Amniotic epithelial cell (primary cell): ENCODE measurements around the gene THAP3.
"Not testable (repeated sequence)": the region's sequence is repeated elsewhere in the genome, so short reads cannot be mapped to it uniquely, and the experiment has no call there.

Source experiments
- DNase-seq: peaks from one replicate; pipeline ENCODE4 v3.0.0-alpha.2; 2010; ENCODE audit warnings: low read depth

THAP3 gene

DNA sequence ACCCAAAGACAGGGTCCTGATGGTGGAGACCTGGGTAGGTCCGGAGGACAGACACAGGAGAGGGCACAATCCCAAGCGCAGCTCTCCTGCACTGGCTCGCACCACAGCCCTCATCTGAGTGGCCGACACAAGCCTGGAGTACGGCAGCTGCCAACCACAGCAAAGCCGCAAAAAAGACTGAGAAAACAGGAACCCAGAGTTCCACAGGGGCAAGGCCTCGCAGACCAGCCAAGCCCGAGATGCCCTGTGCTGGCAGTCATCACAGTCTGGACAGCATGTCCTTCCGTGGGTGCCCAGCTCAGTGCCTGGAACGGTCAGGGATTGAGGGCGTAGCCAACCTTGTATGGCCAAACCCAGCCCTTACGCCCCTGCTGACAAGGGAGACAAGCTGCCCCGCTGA is 33.4 kb upstream of the THAP3 start:
- DNase-seq, result no peak

DNA sequence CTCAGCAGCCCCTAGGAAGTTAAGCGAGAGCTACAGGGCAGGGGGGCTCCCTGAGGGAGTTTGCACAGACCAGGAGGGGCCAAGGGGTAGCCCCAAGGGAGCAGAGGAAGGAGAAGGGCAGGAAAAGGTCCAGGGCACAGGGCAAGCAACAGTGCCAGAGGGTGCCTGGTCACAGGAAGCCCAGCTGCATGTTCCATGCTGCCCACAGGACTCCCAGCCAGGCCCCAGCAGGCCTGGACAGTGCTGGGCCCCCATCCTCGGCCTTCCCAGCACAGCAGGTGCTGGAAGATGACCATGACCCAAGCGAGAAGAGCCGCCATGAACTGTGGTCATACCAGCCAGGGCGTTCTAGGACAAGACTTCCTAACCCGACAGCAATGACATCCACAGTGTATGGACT is 33.0 kb upstream of the THAP3 start:
- no peak for DNase-seq

DNA sequence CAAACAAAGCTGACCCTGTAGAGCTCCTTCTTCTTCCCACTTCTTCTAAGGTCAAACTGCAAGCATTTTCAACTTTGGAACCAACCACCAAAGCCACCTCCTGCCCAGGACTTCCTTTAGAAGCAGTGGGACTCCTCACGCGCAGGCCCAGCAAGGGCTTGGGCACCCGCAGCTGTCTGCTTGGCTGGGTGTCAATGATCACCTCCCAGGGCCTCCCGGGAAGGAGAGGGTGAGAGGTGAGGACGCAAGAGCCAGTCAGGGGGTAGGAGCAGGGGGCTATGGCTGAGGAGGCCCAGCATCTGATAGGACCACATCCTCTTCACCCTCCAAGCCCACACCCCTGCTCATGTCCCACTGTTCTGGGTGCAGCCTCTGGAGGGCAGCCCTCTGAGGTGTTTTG is 32.2 kb upstream of the THAP3 start:
- no peak for DNase-seq

DNA sequence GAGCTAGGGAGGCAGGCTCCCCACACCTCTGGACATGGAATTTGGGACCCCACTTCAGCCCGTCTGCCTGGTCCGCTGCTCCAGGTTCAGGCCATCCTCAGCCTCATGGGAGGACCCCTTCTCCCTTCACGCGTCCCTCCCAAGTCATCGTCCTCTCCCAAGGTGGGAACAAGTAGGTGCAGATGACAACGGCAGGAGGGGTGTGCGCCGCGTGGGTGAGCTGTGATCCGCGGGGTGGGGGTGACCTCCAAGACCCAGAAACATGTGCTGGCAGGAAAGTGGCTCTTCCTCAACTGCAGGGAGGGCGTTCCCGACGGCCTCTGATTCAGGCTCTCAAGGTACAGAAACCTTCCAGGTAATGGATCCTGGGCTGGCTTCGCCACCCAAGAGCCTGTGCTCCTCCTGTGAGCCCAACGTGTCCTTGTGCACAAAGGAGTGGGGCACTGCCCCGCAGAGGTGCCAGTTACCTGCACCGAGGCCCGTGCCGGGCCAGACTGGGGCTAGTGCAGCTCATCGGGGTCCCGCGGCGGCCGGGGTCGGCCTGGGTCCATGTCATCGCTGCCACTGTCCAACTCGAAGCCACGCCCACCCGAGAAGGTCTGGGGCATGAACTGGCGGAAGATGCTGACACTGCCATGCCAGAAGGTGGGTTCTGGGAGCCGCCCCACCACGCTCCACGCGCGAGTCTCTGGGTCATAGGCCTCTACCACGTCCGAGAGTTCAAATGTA is 31.6 kb upstream of the THAP3 start:
- DNase-seq, result no peak

DNA sequence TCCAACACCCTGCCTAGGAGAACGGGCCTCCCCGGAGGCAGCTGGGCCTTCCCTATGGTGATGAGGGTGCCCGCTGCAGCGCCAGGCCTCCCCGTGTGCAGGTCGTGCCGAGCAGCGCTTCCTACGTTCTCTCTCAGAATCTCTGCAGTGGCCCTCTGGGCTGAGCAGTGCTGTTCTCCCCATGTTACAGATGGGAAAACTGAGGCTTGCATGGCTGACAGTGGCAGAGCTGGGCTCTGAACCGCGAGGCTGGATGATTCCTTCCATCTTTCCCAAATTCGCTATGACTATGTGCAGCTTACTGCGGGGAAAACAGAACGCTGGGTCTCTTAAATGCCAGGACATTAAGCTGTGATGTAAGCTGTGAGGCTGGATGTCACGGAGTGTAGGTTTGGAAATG is 30.9 kb upstream of the THAP3 start:
- DNase-seq, result no peak

DNA sequence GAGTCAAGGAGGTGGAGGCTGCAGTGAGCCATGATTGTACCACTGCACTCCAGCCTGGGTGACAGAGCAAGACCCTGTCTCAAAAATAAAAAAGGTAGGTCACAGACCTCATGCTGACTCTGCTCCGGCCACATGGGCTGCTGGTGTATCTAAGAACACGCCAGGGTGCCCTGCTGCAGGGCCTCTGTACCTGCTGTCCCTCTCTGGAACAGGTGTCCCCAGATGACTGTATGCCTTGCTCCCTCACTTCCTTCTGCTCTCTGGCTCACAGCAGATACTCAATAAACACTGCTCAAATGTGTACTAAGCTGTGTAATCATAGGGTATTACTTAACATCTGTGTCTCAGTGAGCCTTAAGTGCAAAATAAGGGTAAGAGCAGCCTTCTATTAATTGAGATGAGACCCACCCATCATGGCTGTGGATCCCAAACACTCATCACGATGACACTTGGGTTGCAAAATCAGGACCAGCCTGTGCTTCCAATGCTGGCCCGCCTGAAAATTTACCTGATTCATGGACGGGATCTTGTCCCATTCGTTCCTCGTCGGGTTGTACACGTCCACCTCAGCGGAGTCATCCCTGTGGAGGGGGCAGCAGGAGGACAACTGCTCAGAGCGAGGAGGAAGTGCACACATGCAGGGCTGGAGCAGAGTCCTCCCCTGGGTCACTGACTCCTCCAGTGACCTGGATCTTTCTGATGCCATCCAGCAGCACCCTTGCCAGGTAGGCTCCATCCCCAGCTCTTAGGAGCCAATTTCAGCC is 29.5 kb upstream of the THAP3 start:
- DNase-seq, result no peak

DNA sequence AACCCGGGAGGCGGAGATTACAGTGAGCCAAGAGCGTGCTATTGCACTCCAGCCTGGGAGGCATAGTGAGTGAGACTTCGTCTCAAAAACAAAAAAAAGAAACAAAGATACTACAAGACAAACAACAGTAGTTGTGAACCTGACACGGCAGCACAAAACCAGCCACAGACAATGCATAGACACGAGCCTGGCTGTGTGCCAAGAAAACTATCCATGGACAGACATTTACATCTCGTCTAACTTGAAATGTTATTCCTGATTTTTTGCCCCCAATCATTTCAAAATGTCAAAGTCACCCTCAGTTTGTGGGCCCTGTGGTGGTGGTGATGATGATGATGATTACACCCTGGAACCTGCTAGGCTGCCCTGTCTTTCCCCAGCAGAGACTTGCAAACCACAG is 28.3 kb upstream of the THAP3 start:
- DNase-seq, result no peak

DNA sequence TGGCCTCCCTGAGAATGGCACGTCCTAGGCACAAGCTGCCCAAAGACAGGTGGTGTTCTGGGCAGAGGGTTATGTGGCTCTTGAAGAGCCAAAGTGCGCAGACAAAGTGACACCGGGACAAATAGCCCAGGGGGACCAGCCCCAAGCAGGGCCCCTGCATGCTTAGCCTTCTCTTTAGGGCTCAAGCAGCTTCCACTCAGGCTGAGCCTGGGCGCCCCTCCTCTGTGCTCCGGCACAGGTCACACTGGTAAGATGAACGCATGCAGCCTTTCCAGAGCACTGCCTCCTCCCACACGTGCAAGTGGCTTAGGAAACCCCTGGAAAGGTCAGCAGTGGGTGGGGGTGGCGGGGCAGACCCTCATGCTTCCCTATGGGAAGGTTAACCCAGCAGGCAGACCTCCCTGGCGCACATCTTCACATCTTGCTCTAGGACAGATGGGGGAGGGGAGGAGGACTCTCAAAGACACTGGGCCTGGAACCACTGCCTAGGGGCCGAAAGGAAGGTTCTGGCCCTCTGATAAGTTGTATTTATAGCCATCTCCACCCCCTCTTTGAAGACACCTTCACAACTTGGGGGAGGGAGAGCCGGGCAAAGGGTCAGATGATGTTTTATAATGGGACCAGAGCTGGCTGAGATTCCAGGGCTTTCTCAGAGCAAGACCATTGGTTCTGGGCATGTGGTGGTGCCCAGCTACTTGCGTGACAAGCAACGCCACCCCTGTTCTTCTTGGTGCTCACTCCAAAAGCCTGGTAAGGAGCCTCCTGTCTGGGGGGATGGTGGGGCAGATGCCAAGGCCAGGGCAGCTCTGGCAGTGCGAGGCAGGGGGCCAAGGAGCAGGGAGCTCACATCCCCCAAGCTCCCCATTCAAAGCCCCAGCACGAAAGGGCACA is 27.5 kb upstream of the THAP3 start:
- no peak for DNase-seq

DNA sequence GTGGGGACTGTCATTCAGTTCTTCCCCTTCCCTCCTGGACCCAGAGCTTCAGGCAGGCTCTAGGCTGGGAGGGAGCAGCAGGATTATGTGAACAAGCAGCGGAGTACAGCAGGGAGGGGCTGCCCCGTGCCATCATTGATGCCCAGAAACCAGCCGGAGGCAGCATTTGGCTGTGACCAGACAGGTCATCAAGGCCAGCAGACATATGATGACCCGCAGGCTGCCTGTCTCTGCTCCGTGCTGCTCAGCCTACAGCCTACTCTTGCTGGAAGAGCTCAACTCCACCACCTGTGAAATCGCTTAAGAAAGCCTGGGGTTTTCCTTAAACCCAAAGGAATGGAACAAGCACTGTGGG is 26.9 kb upstream of the THAP3 start:
- no peak for DNase-seq

DNA sequence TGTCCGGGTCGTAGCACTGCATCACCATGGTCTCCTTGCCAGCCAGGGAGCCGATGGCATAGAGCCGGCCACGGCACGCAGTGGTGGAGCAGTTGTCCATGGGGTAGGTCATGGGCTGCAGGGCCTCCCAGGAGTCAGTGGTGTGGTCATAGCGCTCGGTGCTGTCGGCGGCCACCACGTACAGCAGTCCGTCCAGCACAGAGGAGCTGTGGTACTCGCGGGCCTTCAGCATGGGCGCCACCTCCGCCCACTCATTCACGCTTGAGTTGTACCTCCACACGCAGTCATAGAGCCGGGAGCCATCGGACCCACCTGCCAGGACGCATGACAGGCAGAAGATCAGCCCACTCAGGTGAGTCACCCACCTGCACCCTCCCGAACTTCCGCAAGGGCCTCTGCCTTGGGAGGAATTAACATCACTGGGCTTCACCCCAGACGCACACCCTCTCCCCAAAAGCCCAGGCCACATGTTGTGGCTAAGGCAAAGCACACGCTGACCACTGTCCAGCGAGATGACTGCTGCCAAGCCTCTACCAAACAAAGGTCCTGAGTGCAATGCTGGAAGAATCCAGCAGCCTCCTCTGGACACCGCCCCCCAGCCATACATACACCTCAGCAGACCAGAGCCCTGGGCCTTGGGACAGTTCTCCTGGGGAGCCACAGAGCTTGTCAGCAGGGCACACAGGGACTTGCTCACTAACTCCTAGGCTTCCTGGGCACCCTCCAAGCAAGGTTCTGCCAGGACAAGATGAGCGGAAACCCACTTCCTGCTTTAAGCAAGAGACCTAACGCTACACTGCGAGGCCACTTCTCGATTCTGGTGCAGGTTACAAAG is 25.3 kb upstream of the THAP3 start:
- no peak for DNase-seq

DNA sequence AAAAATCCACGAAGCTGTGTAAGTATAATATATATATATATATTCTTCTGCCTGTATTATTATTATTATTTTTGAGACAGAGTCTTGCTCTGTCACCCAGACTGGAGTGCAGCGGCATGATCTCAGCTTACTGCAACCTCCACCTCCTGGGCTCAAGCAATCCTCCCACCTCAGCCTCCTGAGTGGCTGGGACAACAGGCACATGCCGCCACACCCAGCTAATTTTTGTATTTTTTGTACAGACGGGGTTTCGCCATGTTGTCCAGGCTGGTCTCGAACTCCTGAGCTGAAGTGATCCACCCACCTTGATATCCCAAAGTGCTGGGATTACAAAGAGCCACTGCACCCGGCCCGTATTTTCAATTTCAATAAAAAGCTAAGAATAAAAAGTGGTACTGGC is 24.7 kb upstream of the THAP3 start:
- not testable (repeated sequence) for DNase-seq

DNA sequence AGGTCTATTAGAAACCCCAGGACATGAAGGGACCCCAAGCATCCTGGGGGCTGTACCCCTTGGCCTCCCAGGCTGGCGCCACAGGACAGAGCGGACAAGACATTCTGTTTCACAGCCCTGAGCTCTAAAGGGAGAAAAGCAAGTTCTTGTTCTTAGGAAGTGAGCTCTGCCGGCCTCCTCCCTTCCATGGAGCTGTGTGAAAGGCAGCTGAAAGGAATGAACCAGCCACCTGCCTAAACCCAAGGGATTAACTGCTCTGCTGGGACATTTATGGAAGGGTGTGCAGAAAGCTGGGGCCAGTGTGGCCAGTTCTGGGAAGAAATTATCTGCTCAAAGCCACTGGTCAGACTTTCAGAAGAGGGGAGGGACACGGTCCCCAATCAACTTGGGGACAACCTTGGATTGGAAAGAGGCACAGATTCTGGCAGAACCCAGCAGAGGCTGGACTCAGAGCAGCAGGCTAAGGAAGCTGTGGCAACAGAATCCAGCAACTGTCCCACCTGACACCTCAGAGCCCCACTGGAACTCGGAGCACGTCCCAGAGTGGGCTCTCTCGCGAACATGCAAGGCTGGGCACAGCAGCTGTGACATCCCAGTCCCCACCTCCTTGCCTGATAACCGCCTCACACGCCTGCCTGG is 24.1 kb upstream of the THAP3 start:
- peak; percentile 36 for DNase-seq

DNA sequence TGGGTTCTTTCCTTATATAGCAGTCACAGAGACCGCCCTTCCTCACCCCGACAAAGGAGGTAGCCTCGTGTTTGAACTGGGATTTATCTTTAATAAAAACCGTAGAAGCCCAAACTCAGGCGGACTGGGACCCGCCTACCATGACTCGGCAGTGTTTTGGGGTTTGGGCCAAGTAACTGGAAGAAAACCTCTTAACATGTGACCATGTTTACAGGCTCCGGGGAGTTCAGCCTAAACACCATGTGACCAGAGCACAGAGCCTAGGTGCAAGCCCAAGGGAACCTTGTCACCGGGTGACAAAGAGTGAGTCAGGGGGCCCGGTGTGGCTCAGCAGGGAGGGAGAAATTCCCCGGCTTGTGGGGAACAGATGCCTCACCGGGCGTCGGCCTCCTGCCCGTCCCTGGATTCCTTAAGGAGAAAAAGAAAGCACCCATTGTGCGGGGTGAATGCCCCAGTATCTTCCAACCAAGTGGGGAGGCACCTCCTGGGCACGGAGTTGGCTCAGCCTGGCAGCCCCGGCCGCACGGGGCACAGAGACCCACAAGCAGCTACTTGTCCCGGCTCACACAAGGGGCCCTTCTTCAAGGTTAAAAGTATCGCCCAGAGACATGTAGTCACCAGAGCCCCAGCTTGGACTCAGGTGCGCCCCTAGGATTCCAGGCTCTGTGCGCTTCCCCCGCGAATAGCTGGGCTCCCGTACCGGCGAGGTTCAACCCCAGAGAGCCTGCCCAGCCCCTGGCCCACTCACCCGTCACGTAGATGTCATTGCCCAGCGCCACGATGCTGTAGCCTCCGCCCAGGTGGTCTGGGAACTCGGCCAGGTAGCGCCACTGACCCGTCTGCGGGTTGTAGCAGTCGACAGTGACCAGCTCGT is 23.4 kb upstream of the THAP3 start:
- peak; percentile 92 for DNase-seq

DNA sequence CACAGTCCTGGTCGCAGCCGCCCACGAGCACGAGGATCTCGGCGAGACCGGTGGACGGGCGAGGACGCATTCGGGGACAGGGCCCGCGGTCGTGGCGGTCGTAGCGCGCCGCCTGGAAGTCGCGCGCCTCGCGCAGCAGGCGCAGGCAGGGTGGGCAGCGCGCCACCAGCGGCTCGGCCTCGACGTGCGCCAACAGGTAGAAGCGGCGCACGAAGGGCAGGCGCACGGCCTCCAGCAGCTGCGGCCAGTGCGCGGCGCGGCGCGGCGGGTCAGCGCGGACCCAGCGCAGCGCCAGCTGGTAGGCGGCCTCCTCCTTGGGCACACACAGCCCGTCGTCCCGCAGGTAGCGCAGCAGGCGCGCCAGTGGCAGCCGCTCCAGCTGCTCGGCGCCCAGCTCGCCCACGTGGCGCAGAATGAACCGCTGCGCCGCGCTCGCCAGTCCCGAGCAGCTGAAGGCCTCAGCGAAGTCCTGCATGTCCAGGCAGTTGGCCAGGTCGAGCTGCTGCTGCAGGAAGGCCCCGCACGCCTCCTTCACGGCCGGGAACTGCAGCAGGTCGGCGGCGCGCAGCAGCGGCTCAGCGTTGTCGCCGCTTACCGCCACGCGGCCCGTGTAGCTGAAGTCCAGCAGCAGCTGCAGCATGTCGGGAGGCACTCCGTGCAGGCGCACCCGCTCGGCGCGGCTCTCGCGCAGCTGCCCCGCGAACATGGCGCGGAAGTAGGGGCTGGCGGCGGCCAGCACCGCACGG is 22.6 kb upstream of the THAP3 start:
- DNase-seq, result peak; percentile 51

DNA sequence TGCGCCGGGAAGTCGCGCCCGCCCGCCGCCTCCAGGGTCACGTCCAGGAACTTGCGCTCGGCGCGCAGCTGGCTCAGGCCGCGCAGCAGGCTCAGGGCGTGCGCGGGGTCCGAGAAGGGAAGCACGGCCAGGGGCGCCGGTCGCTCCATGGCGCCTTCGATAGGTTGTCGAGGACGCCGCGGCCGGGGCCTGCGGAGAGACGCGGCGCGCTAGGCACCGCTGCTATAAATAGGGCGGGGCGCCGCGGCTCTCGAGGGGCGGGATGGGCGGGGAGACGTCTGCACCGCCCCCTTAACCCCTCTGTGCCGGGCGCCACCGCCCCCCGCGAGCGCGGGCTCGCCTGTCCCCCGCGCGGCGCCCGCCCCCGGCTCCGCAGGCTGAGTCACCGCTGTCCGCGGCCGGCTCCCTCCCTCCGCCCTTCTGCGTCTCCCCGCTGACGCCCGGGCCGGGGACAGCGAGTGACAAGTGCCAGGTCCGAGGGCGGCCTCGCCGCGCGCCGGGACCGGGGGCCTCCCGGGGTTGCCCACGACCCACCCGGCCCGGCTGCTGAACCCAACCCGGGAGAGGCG is 21.9 kb upstream of the THAP3 start, which contains the start of gene KLHL21:
Gene KLHL21 (minus strand): TSS at position 201 of the 569 bp plus-strand sequence. CDS start 52 bp downstream, at position 149.
- peak; percentile 78 for DNase-seq

DNA sequence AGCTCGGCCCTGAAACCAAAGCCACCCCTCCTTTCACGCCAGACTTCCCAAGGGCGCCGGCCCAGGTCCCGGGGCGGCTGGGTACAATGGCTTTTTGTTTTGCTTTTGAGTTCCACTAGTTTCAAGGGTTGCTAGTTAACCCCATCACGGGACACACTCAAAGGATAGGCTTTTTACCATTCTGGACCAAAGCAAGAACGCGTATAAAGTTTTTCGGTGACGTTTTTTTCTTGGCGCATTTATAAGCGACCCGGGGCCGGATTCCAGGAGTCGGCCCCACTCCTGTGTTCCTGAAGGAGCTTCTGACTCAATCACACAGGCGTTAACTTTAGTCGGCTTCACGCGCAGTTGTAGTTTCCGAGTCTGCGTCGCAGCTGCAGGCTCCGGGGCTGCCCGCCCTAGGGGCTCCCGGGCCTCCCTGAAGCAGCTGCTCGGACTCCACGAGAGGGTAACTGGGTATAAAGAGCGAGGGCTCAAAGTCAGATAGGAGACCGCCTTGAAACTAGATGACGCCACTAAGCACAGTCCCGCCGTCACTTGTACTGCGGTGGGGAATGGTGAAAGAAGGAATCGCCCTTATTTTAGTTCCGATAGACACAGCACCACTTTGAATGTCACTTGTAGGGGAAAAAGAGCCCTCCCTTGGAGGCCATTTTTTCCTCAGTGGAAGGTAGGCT is 21.3 kb upstream of the THAP3 start:
- DNase-seq, result peak; percentile 77

DNA sequence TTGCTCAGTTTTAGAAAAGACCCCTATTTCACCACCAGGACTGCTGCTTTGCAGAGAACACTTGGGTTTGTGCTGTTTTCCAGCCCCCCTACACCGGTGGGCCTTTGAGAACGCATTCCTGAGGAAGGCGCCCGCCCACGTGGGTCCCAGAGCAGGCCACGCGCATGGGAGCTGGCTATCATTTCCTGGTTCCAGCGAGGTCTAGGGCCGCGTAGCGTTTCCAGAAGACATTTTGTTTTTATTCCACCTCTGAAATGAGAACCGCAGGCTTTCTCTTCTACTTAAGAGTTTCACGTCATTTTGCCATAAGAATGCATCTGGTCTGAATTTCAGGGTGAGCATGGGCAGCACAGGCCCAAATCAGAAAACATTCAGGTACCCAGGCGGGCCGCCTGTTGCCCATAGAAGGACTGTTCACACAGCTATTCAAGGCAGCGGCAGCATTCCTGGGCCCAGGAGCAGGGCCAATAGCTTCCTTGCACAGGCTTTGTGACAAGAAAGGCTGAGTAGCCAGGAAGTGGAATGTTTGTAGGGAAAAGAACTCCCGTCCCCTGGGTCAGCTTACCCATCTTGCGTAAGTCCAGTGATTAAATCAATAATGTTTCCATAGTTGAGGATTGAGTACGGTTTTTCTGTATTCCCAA is 20.6 kb upstream of the THAP3 start:
- DNase-seq, result peak; percentile 63
